SK-N-SH (cell line): ENCODE measurements around the gene IPO11. TPM values are rescaled to one million over a fixed set of nuclear protein-coding genes. Genes with fewer than 3 reads are reported as not detected.

Experiments used
- CTCF ChIA-PET: fragments of 300-600, 350-600 bp; formaldehyde crosslinking; extraction: SDS; loops from one replicate; lab custom pipeline; 2021; lab: Yijun Ruan, JAX
- POLR2A ChIA-PET: fragments of 350-600 bp; sonication (Branson Sonifier 250); formaldehyde crosslinking; extraction: SDS; loops from one replicate; lab custom pipeline; 2020; ENCODE audit warnings: antibody characterized with exemption, inconsistent platforms; lab: Yijun Ruan, JAX
- DNase-seq: peaks from one replicate; pipeline ENCODE4 v3.0.0; 2012
- H2AFZ ChIP-seq: fragments of 200-600 bp; sonication (generic); 2 replicates; pipeline ENCODE4 v1.8.1; 2016; ENCODE audit warnings: antibody characterized with exemption, mild to moderate bottlenecking, low read depth
- H3F3A ChIP-seq: fragments of 200-600 bp; sonication (generic); replicated peaks from 2 replicates; pipeline ENCODE3; 2016; ENCODE audit warnings: antibody characterized with exemption, mild to moderate bottlenecking; ENCODE audit not compliant: insufficient read depth
- H3K27ac ChIP-seq, 2 experiments: fragments of 200-500 bp in 1 of 2; fragments of 200-600 bp in 1 of 2; sonication (Bioruptor generic) in 1 of 2; sonication (generic), shearing (Covaris generic) in 1 of 2; 2 replicates each; pipeline versions ENCODE4 v1.5.1 to v1.6.1; 2014 to 2016; ENCODE audit warnings: low read depth in 2 of 2, inconsistent platforms in 1 of 2, low read length in 1 of 2, mild to moderate bottlenecking in 1 of 2, mixed read lengths in 1 of 2
- H3K27me3 ChIP-seq: fragments of 200-600 bp; sonication (generic), shearing (Covaris generic); 2 replicates; pipeline ENCODE4 v1.6.1; 2016; ENCODE audit warnings: mixed run types; ENCODE audit not compliant: insufficient read depth
- H3K36me3 ChIP-seq, 2 experiments: fragments of 200-500 bp in 1 of 2; fragments of 200-600 bp in 1 of 2; sonication (Bioruptor generic) in 1 of 2; sonication (generic) in 1 of 2; replicated peaks in 1 of 2; 2 replicates each; pipeline versions ENCODE3 to v1.5.1; 2014 to 2016; ENCODE audit warnings: low read length in 1 of 2, mild to moderate bottlenecking in 1 of 2; ENCODE audit not compliant: insufficient read depth in 2 of 2, control insufficient read depth in 1 of 2
- H3K4me1 ChIP-seq, 2 experiments: fragments of 200-500 bp in 1 of 2; fragments of 200-600 bp in 1 of 2; sonication (Bioruptor generic) in 1 of 2; sonication (generic), shearing (Covaris generic) in 1 of 2; 2 replicates each; pipeline versions ENCODE4 v1.5.1 to v1.6.1; 2014 to 2016; ENCODE audit warnings: low read depth in 1 of 2, low read length in 1 of 2, mixed run types in 1 of 2; ENCODE audit not compliant: insufficient read depth in 2 of 2, control insufficient read depth in 1 of 2
- H3K4me2 ChIP-seq: fragments of 200-600 bp; sonication (generic), shearing (Covaris generic); 2 replicates; pipeline ENCODE4 v1.6.1; 2017; ENCODE audit warnings: mixed run types
- H3K4me3 ChIP-seq, 2 experiments: fragments of 200-500 bp in 1 of 2; fragments of 200-600 bp in 1 of 2; sonication (Bioruptor generic) in 1 of 2; sonication (generic), shearing (Covaris generic) in 1 of 2; 2 replicates each; pipeline versions ENCODE4 v1.5.1 to v1.8.1; 2014 to 2016; ENCODE audit warnings: low read depth in 2 of 2, inconsistent platforms in 1 of 2, low read length in 1 of 2, mild to moderate bottlenecking in 1 of 2, mixed read lengths in 1 of 2, moderate library complexity in 1 of 2
- H3K79me2 ChIP-seq: fragments of 200-600 bp; sonication (generic); 2 replicates; pipeline ENCODE4 v1.8.1; 2017; ENCODE audit warnings: mild to moderate bottlenecking; ENCODE audit not compliant: insufficient read depth
- H3K9ac ChIP-seq: fragments of 200-600 bp; sonication (generic); 2 replicates; pipeline ENCODE4 v1.6.1; 2017; ENCODE audit warnings: mixed run types
- H3K9me2 ChIP-seq: fragments of 200-600 bp; sonication (generic); 2 replicates; pipeline ENCODE4 v1.6.1; 2017; ENCODE audit warnings: mixed run types
- H3K9me3 ChIP-seq: fragments of 200-600 bp; sonication (generic); 2 replicates; pipeline ENCODE4 v1.6.1; 2017; ENCODE audit warnings: mixed run types, mild to moderate bottlenecking, moderate library complexity
- H4K20me1 ChIP-seq: fragments of 200-600 bp; sonication (generic); 2 replicates; pipeline ENCODE4 v1.6.1; 2017; ENCODE audit warnings: mild to moderate bottlenecking, mixed run types; ENCODE audit not compliant: insufficient read depth
- CHD2 ChIP-seq: fragments of 150-350 bp; IDR thresholded peaks from 2 replicates; pipeline ENCODE4 v1.6.1; 2018; ENCODE audit warnings: low read length; ENCODE audit not compliant: partially characterized antibody
- EZH2phosphoT487 ChIP-seq: fragments of 200-600 bp; sonication (generic); IDR thresholded peaks from 2 replicates; pipeline ENCODE4 v1.6.1; 2017; ENCODE audit warnings: low read depth, mixed run types, mild to moderate bottlenecking, antibody characterized with exemption, moderate library complexity, borderline replicate concordance
- GABPA ChIP-seq: IDR thresholded peaks from 2 replicates; pipeline ENCODE4 v1.4.0; 2012; ENCODE audit warnings: low read depth, mild to moderate bottlenecking
- IRF3 ChIP-seq: fragments of 150-350 bp; IDR thresholded peaks from 2 replicates; pipeline ENCODE4 v1.6.1; 2016; ENCODE audit warnings: mild to moderate bottlenecking, low read depth, low read length
- MEF2A ChIP-seq: IDR thresholded peaks from 2 replicates; pipeline ENCODE4 v1.4.0; 2012; ENCODE audit warnings: low read depth, borderline replicate concordance
- MXI1 ChIP-seq: IDR thresholded peaks from 2 replicates; pipeline ENCODE4 v1.6.1; 2012; ENCODE audit warnings: mild to moderate bottlenecking, low read depth, low read length, improper control_type of control experiment
- NFIC ChIP-seq: IDR thresholded peaks from 2 replicates; pipeline ENCODE4 v1.4.0; 2012; ENCODE audit warnings: borderline replicate concordance
- RAD21 ChIP-seq: IDR thresholded peaks from 2 replicates; pipeline ENCODE4 v1.6.1; 2012; ENCODE audit warnings: mild to moderate bottlenecking, low read length
- SIN3A ChIP-seq: IDR thresholded peaks from 2 replicates; pipeline ENCODE4 v1.6.1; 2012; ENCODE audit warnings: low read depth, mild to moderate bottlenecking, low read length, moderate library complexity, borderline replicate concordance
- TEAD4 ChIP-seq: IDR thresholded peaks from 2 replicates; pipeline ENCODE4 v1.4.0; 2012; ENCODE audit warnings: mild to moderate bottlenecking, borderline replicate concordance; ENCODE audit not compliant: insufficient read depth
- USF1 ChIP-seq: IDR thresholded peaks from 2 replicates; pipeline ENCODE4 v1.4.0; 2012; ENCODE audit warnings: low read depth, borderline replicate concordance
- WGBS: methylation state at CpG from one replicate; pipeline ENCODE4 v1.1.6; 2017; ENCODE audit warnings: low lambda C conversion rate; 5-methylcytosine and 5-hydroxymethylcytosine counted together
- polyA plus RNA-seq, 3 experiments: library from polyadenylated mRNA; depleted of rRNA; stranded (reverse); fragments of >200 nt; gene quantifications; 2 replicates each; pipeline ENCODE4 v1.2.3, GENCODE V29; 2012
- TF ChIP-seq, protein P1 (sequence below): IDR thresholded peaks from 2 replicates; pipeline ENCODE4 v1.4.0; 2012; ENCODE audit warnings: low read depth

The IPO11 gene
- polyA plus RNA-seq, 1 of the 3 experiments (the other 2 are of a cell fraction) = 8.1 TPM

GRCh38 chr5:62465985-62466925 lies 53.7 kb downstream of the IPO11 start:
- no peaks in the 10 kb centered on the region for H3K9me3 ChIP-seq

DNA sequence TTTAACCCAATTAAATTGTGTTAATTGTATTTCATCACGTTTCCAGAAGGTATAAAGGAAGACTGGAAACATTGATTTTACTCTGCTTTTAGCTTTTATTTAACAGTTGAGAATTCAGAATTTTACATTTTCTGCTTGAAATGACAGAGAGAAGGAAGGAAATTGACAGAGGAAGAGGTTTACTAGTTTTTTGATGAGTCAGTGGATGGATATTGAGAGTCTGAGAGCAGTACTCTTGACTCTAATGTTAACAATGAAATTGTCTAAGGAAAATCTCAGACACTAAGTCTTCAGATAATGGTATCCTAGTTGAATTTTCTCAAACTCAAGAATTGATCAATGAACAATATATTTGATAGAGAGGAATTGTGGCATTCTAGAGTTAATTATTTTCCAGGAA lies 60.6 kb downstream of the IPO11 start:
- Histone ChIP-seq H3K4me1 (0 out of 4 replicates have a peak, but pooled peaks cover 0 to 5% of the 10 kb centered on the region in 2 experiments), H3K27ac (peak overlapping the region in 1 of 2 experiments; percentile 66; a peak in 2 of 4 replicates), H3K9me2 (no peaks in the 10 kb centered on the region), H3K36me3 (peaks cover 20 to 38% of the 10 kb centered on the region in 2 experiments), H3K27me3 (no peaks in the 10 kb centered on the region), H3K4me3 (no peak overlapping the region), H2AFZ (no peak overlapping the region), H3K9ac (no peak overlapping the region), H3K4me2 (no peak overlapping the region; the same call in 1 of the 2 replicates), H4K20me1 (no peaks in the 10 kb centered on the region), H3K79me2 (no peaks in the 10 kb centered on the region; the same call in 1 of the 2 replicates), H3F3A (peaks cover 14% of the 10 kb centered on the region), H3K9me3 (no peaks in the 10 kb centered on the region)
- TF ChIP-seq, protein P1, sequence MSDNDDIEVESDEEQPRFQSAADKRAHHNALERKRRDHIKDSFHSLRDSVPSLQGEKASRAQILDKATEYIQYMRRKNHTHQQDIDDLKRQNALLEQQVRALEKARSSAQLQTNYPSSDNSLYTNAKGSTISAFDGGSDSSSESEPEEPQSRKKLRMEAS = no peak
- no peak for TF ChIP-seq RAD21
- no peak for TF ChIP-seq MEF2A
- no peak for TF ChIP-seq GABPA
- TF ChIP-seq EZH2phosphoT487 = no peak
- no peak for TF ChIP-seq IRF3
- TF ChIP-seq CHD2 = no peak
- no peak for TF ChIP-seq SIN3A
- no peak for TF ChIP-seq MXI1
- no peak for TF ChIP-seq NFIC
- WGBS = 52% methylated on average over 1 of the region's 1 CpG
- CTCF ChIA-PET = interaction anchor here (4.6 kb wide), 1 partner anchor 13 kb away, joined by 23 read pairs; no protein-coding TSS in a partner anchor
- no peak for DNase-seq
- POLR2A ChIA-PET = no interaction called here

More at GRCh38 chr5:62465985-62466925, 53.7 kb downstream of the IPO11 start:
- Histone ChIP-seq H3K36me3 (peaks cover 21 to 25% of the 10 kb centered on the region in 2 experiments), H3K27ac (peak overlapping the region in 1 of 2 experiments; percentile 27; a peak in 1 of 4 replicates), H3K9me2 (no peaks in the 10 kb centered on the region), H3K9ac (no peak overlapping the region), H4K20me1 (no peaks in the 10 kb centered on the region), H3K4me3 (no peak overlapping the region), H3K79me2 (peaks cover 9% of the 10 kb centered on the region), H3K27me3 (no peaks in the 10 kb centered on the region), H2AFZ (no peak overlapping the region), H3K4me2 (peak overlapping the region; percentile 10; the same call in 1 of the 2 replicates), H3F3A (peaks cover 9% of the 10 kb centered on the region), H3K4me1 (peaks cover 4 to 10% of the 10 kb centered on the region in 2 experiments; a peak in 2 of 4 replicates)
- TF ChIP-seq, protein P1 = no peak
- TF ChIP-seq TEAD4 (no peak), SIN3A (no peak), USF1 (no peak)
- 69% methylated on average over 6 of the region's 6 CpGs for WGBS
- no peak for DNase-seq
- ChIA-PET CTCF (interaction anchor here (0.9 to 4.1 kb wide), 4 partner anchors 10 to 313 kb away, joined by 3 to 23 read pairs (median 8); no protein-coding TSS in a partner anchor), POLR2A (no interaction called here)
